ENCODE data around the gene BMP6. TPM values are rescaled to one million over a fixed set of nuclear protein-coding genes. Genes with fewer than 3 reads are reported as not detected.

Gene BMP6
- total RNA-seq, 6 experiments from 2014 or later, result 1.8 to 4.4 (median 2.6) TPM

GRCh38 chr6:7769702-7770101 lies 43.8 kb downstream of the BMP6 start:
- ATAC-seq (no peak), DNase-seq (no peak)
- no peak for TF ChIP-seq POLR2A (IDR thresholded peaks at IDR 0.05)
- TF ChIP-seq, protein P1, sequence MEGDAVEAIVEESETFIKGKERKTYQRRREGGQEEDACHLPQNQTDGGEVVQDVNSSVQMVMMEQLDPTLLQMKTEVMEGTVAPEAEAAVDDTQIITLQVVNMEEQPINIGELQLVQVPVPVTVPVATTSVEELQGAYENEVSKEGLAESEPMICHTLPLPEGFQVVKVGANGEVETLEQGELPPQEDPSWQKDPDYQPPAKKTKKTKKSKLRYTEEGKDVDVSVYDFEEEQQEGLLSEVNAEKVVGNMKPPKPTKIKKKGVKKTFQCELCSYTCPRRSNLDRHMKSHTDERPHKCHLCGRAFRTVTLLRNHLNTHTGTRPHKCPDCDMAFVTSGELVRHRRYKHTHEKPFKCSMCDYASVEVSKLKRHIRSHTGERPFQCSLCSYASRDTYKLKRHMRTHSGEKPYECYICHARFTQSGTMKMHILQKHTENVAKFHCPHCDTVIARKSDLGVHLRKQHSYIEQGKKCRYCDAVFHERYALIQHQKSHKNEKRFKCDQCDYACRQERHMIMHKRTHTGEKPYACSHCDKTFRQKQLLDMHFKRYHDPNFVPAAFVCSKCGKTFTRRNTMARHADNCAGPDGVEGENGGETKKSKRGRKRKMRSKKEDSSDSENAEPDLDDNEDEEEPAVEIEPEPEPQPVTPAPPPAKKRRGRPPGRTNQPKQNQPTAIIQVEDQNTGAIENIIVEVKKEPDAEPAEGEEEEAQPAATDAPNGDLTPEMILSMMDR (IDR thresholded peaks at IDR 0.05), result no peak
- Histone ChIP-seq H3K4me3 (no peak overlapping the region), H3K9me3 (no peaks in the 10 kb centered on the region), H3K4me1 (no peaks in the 10 kb centered on the region), H3K36me3 (no peaks in the 10 kb centered on the region), H3K27ac (no peak overlapping the region), H3K27me3 (no peaks in the 10 kb centered on the region)
- intact Hi-C loops (cut with DNase I), result no loop called here
- WGBS (ENCODE audit: insufficient coverage, low coverage, low lambda C conversion rate, missing lambda C conversion rate), result 54% methylated on average over 3 of the region's 3 CpGs

- 81% methylated on average over 2 of the region's 4 CpGs for WGBS (ENCODE audit: insufficient coverage, low coverage, low lambda C conversion rate, missing lambda C conversion rate)
- TF ChIP-seq, protein P1 (IDR thresholded peaks at IDR 0.05), result no peak
- no peak for TF ChIP-seq POLR2A (IDR thresholded peaks at IDR 0.05)
- Histone ChIP-seq H3K27me3 (no peaks in the 10 kb centered on the region), H3K4me3 (no peak overlapping the region), H3K36me3 (no peaks in the 10 kb centered on the region), H3K9me3 (no peaks in the 10 kb centered on the region), H3K27ac (no peak overlapping the region), H3K4me1 (no peaks in the 10 kb centered on the region)
- ATAC-seq (no peak), DNase-seq (no peak)
- intact Hi-C loops (cut with DNase I), result no loop called here
These were observed 44.2 kb downstream of the BMP6 start for GRCh38 chr6:7770111-7770510.

DNA sequence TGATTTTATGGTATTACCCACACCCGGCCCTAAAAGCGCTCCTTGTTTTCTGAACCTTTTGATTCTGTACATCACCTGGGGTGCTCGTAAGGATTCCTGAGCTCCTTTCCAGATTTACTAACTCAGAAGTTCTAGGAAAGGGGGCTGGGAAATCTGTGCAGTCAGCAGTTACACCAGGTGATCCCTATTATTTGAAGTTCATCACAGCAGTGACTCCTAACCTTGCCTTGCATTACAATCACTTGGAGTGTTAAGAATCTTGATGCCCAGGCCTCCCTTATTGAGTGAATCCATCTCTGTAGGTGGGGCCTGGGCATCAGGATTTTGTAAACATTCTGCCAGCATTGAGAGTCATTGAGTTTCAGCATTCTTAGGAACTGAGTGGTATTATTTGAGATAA lies 44.7 kb downstream of the BMP6 start:
- intact Hi-C loops (cut with DNase I), result no loop called here
- Histone ChIP-seq H3K9me3 (no peaks in the 10 kb centered on the region), H3K4me3 (no peak overlapping the region), H3K4me1 (no peaks in the 10 kb centered on the region), H3K27ac (no peak overlapping the region), H3K27me3 (no peaks in the 10 kb centered on the region), H3K36me3 (no peaks in the 10 kb centered on the region)
- no CpG with 5 or more reads among the region's 3 CpGs for WGBS (ENCODE audit: insufficient coverage, low coverage, low lambda C conversion rate, missing lambda C conversion rate)
- no peak for ATAC-seq
- TF ChIP-seq POLR2A (IDR thresholded peaks at IDR 0.05), result no peak
- TF ChIP-seq, protein P1 (IDR thresholded peaks at IDR 0.05), result no peak
- no peak for DNase-seq

DNA sequence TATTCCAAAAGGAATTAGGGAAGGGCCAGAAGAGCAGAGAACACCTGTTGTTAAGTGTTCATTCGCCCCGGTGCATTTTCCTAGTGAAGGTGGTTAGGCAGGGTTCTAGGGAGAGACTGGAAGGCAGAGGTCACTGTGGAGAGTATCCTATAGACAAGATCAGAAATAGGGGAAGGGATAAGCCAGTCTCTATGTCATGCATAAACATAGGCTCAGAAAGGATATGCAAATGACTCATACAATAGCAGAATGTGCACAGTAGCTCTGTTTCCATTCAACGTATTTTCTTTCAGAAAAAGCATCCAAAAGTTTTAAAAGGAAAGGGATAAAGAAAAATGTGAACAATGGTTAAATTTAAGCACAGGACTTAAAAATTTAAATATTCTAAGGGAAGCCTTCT lies 47.4 kb downstream of the BMP6 start:
- DNase-seq, result no peak
- Histone ChIP-seq H3K27ac (no peak overlapping the region), H3K36me3 (no peaks in the 10 kb centered on the region), H3K9me3 (no peaks in the 10 kb centered on the region), H3K4me1 (no peaks in the 10 kb centered on the region), H3K4me3 (no peak overlapping the region), H3K27me3 (no peaks in the 10 kb centered on the region)
- TF ChIP-seq, protein P1 (IDR thresholded peaks at IDR 0.05), result no peak
- ATAC-seq, result no peak
- 73% methylated on average over 3 of the region's 3 CpGs for WGBS (ENCODE audit: insufficient coverage, low coverage, low lambda C conversion rate, missing lambda C conversion rate)
- intact Hi-C loops (cut with DNase I), result no loop called here

DNA sequence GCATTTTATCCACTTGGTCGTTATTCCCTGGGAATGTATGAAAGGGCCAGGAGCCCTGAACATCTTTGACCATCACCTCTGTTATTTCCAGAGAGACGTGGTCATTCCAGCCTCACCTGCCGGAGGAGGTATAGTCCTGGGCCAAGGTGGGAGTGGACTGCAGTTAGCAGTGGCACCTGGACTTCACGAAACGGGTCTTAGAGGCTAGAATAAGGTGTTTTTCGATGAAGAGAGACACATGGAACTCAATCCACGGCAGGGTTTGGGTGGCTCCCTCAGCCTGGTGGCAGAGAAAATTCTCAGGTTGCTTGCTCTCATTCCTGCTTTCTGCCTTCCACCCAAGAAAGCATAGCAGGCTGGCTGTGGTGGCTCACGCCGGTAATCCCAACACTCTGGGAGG lies 48.0 kb downstream of the BMP6 start:
- no peaks in the 10 kb centered on the region for H3K27me3 ChIP-seq
- intact Hi-C loops (cut with DNase I), result no loop called here
- ATAC-seq, result no peak
- no peaks in the 10 kb centered on the region for H3K36me3 ChIP-seq
- no peak overlapping the region for H3K4me3 ChIP-seq
- 72% methylated on average over 6 of the region's 9 CpGs for WGBS (ENCODE audit: insufficient coverage, low coverage, low lambda C conversion rate, missing lambda C conversion rate)
- TF ChIP-seq, protein P1 (IDR thresholded peaks at IDR 0.05), result no peak
- TF ChIP-seq POLR2A (IDR thresholded peaks at IDR 0.05), result no peak
- no peaks in the 10 kb centered on the region for H3K4me1 ChIP-seq
- H3K27ac ChIP-seq, result no peak overlapping the region
- no peaks in the 10 kb centered on the region for H3K9me3 ChIP-seq
- no peak for DNase-seq
